Caco-2 (cell line): ENCODE measurements around the gene CPEB3. TPM values are rescaled to one million over a fixed set of nuclear protein-coding genes. Genes with fewer than 3 reads are reported as not detected.

Source experiments
- BruUV-seq: library from RNA; stranded (reverse); fragments of 400-500 nt; replicated peaks from 2 replicates; lab custom pipeline; 2021; lab: Mats Ljungman, UMichigan
- CTCF ChIA-PET: fragments of 300-600 bp; sonication (Branson Sonifier 250); formaldehyde crosslinking; loops from one replicate; lab custom pipeline; 2022; ENCODE audit warnings: antibody characterized with exemption; lab: Charles Lee
- POLR2A ChIA-PET: fragments of 300-600 bp; sonication (Branson Sonifier 250); formaldehyde crosslinking; loops from one replicate; lab custom pipeline; 2022; ENCODE audit warnings: antibody characterized with exemption; lab: Charles Lee
- DNase-seq, 2 experiments: peaks; one replicate each; pipeline versions ENCODE4 v3.0.0 to v3.0.0-alpha.2; 2020 to 2022
- H3K27me3 ChIP-seq: replicated peaks from 2 replicates; pipeline ENCODE4 v1.6.0; 2011; ENCODE audit warnings: low read length; ENCODE audit not compliant: control insufficient read depth, insufficient read depth
- H3K36me3 ChIP-seq: 2 replicates; pipeline ENCODE4 v1.5.1; 2011; ENCODE audit warnings: low read length; ENCODE audit not compliant: control insufficient read depth, insufficient read depth
- H3K4me1 ChIP-seq: fragments of 250-450 bp; sonication (Bioruptor Pico); 2 replicates; pipeline ENCODE4 v1.5.1; 2020; ENCODE audit warnings: mild to moderate bottlenecking
- H3K4me3 ChIP-seq: 2 replicates; pipeline ENCODE4 v1.5.1; 2011; ENCODE audit warnings: low read depth, mild to moderate bottlenecking, control low read depth, low read length
- H3K9me3 ChIP-seq: fragments of 250-450 bp; sonication (Bioruptor Pico); 2 replicates; pipeline ENCODE4 v1.5.1; 2020; ENCODE audit warnings: mild to moderate bottlenecking, moderate library complexity
- H3K27ac Mint-ChIP-seq: one replicate; pipeline ENCODE4 v1.8.0; 2022; ENCODE audit warnings: mixed read lengths; ENCODE audit not compliant: unreplicated experiment
- H3K27me3 Mint-ChIP-seq: one replicate; pipeline ENCODE4 v1.8.0; 2022; ENCODE audit warnings: mixed read lengths; ENCODE audit not compliant: insufficient read depth, unreplicated experiment
- H3K36me3 Mint-ChIP-seq: one replicate; pipeline ENCODE4 v1.8.0; 2022; ENCODE audit warnings: mild to moderate bottlenecking, mixed read lengths; ENCODE audit not compliant: insufficient read depth, unreplicated experiment
- H3K4me1 Mint-ChIP-seq: one replicate; pipeline ENCODE4 v1.8.0; 2022; ENCODE audit warnings: low read depth, mixed read lengths; ENCODE audit not compliant: unreplicated experiment
- H3K4me3 Mint-ChIP-seq: one replicate; pipeline ENCODE4 v1.8.0; 2022; ENCODE audit warnings: mild to moderate bottlenecking, moderate library complexity, mixed read lengths; ENCODE audit not compliant: unreplicated experiment
- H3K9me3 Mint-ChIP-seq: one replicate; pipeline ENCODE4 v1.8.0; 2022; ENCODE audit warnings: mixed read lengths; ENCODE audit not compliant: unreplicated experiment
- CTCF ChIP-seq, 2 experiments: fragments of 200-600 bp in 1 of 2; IDR thresholded peaks; 1 replicate in 1 of 2; 2 replicates in 1 of 2; pipeline versions ENCODE4 v1.5.1 to v1.8.0; 2011 to 2022; ENCODE audit warnings: antibody characterized with exemption in 1 of 2, control low read depth in 1 of 2, inconsistent platforms in 1 of 2, low read depth in 1 of 2, low read length in 1 of 2, mild to moderate bottlenecking in 1 of 2, moderate library complexity in 1 of 2; ENCODE audit not compliant: insufficient read depth in 1 of 2, severe bottlenecking in 1 of 2, unreplicated experiment in 1 of 2
- intact Hi-C: fragments of 100-400 bp; cut with micrococcal nuclease; formaldehyde crosslinking; loops from one replicate; pipeline ENCODE4 v1.10.0; 2022; ENCODE audit not compliant: unreplicated experiment
- total RNA-seq: library from RNA; stranded (reverse); gene quantifications from 2 replicates; pipeline ENCODE4 v1.2.3, GENCODE V29; 2022

Gene CPEB3
- total RNA-seq, 1 experiment from 2014 or later: 2.3 TPM

GRCh38 chr10:92173996-92174395 lies 116.9 kb downstream of the CPEB3 start:
- H3K9me3 ChIP-seq: peaks cover 4% of the 10 kb centered on the region
- TF ChIP-seq CTCF (IDR thresholded peaks at IDR 0.05; ENCODE audit: insufficient read depth in 1 of 2, low read depth in 1 of 2, low read length in 1 of 2, severe bottlenecking in 1 of 2, unreplicated experiment in 1 of 2): no peak
- no peaks in the 10 kb centered on the region for H3K27me3 ChIP-seq
- ChIA-PET POLR2A (no interaction called here), CTCF (no interaction called here)
- intact Hi-C loops: no loop called here
- H3K4me1 Mint-ChIP-seq: no peaks in the 10 kb centered on the region
- no peaks in the 10 kb centered on the region for H3K36me3 Mint-ChIP-seq
- H3K9me3 Mint-ChIP-seq: no peaks in the 10 kb centered on the region
- DNase-seq: no peak
- BruUV-seq: no TSS peak
- H3K4me1 ChIP-seq: no peaks in the 10 kb centered on the region
- no peak overlapping the region for H3K4me3 ChIP-seq
- no peaks in the 10 kb centered on the region for H3K27me3 Mint-ChIP-seq
- no peak overlapping the region for H3K27ac Mint-ChIP-seq
- H3K36me3 ChIP-seq: no peaks in the 10 kb centered on the region
- no peak overlapping the region for H3K4me3 Mint-ChIP-seq

GRCh38 chr10:92164036-92164696 lies 126.7 kb downstream of the CPEB3 start:
- H3K27me3 ChIP-seq: no peaks in the 10 kb centered on the region
- no peaks in the 10 kb centered on the region for H3K4me1 ChIP-seq
- ChIA-PET POLR2A (no interaction called here), CTCF (no interaction called here)
- no peak for TF ChIP-seq CTCF (IDR thresholded peaks at IDR 0.05; ENCODE audit: insufficient read depth in 1 of 2, low read depth in 1 of 2, low read length in 1 of 2, severe bottlenecking in 1 of 2, unreplicated experiment in 1 of 2)
- no peak overlapping the region for H3K4me3 Mint-ChIP-seq
- H3K36me3 ChIP-seq: no peaks in the 10 kb centered on the region
- H3K9me3 ChIP-seq: no peaks in the 10 kb centered on the region
- BruUV-seq: no TSS peak
- DNase-seq: no peak
- no peak overlapping the region for H3K27ac Mint-ChIP-seq
- H3K9me3 Mint-ChIP-seq: no peaks in the 10 kb centered on the region
- H3K36me3 Mint-ChIP-seq: no peaks in the 10 kb centered on the region
- intact Hi-C loops: no loop called here
- H3K4me3 ChIP-seq: no peak overlapping the region
- no peaks in the 10 kb centered on the region for H3K4me1 Mint-ChIP-seq
- no peaks in the 10 kb centered on the region for H3K27me3 Mint-ChIP-seq

- Mint-ChIP-seq H3K36me3 (no peaks in the 10 kb centered on the region), H3K27me3 (no peaks in the 10 kb centered on the region), H3K4me3 (no peak overlapping the region), H3K4me1 (no peaks in the 10 kb centered on the region), H3K9me3 (no peaks in the 10 kb centered on the region), H3K27ac (no peak overlapping the region)
- intact Hi-C loops: no loop called here
- Histone ChIP-seq H3K27me3 (no peaks in the 10 kb centered on the region), H3K9me3 (no peaks in the 10 kb centered on the region), H3K4me3 (no peak overlapping the region), H3K4me1 (no peaks in the 10 kb centered on the region), H3K36me3 (no peaks in the 10 kb centered on the region)
- ChIA-PET POLR2A (no interaction called here), CTCF (no interaction called here)
- no peak for TF ChIP-seq CTCF (IDR thresholded peaks at IDR 0.05; ENCODE audit: insufficient read depth in 1 of 2, low read depth in 1 of 2, low read length in 1 of 2, severe bottlenecking in 1 of 2, unreplicated experiment in 1 of 2)
- no TSS peak for BruUV-seq
- no peak for DNase-seq
Observed at GRCh38 chr10:92162541-92162940, 128.3 kb downstream of the CPEB3 start.
